Measurements from ENCODE around the gene HIPK4.
"Not testable (repeated sequence)": the region's sequence is repeated elsewhere in the genome, so short reads cannot be mapped to it uniquely, and the experiment has no call there.

Gene HIPK4

GRCh38 chr19:40390084-40390742 is at the start of gene HIPK4:
Gene HIPK4 (minus strand): TSS chr19:40390181. CDS start chr19:40389902, 279 bp downstream.
- DNase-seq (ENCODE audit: low read depth), result no peak

- no peak for DNase-seq (ENCODE audit: low read depth)
Measured at GRCh38 chr19:40438284-40438683, 48.3 kb upstream of the HIPK4 start.

DNA sequence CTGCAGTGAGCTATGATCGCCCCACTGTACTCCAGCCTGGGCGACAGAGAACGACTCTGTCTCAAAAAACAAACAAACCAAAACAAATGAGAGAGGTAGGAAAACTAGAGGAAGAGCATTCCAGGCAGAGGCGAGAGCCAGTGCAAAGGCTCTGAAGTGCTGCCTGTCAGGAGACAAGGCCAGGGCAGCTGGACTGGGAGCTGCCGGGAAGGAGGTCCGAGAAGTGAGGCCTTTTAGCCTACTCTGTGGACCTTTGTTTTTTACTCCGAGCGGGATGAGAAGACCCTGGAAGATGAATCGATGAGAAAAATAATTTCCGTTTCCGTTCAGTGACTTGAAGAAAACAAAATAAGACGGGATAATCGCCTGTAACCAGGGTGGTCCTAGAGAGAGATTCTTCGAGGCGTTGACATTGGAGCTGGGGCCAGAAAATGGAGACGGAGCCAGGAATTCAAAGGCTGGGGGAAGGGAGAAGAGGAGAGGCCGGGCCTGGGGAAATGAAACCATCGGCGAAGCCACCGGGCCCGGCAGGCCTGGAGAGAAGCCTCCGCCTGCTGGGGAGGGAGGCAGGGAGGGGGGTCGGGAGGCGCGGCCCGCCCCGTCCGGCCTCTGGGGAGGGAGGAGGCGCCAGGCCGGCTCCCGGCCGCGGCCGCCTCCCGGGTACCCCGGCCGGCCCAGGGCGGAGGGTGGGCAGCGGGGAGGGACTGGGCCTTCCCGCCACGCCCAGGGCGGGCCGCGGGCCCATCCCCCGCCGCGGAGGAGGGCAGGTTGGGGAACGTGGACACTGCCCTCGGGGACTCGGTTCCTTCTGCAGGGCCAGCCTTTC is 43.6 kb upstream of the HIPK4 start:
- peak; percentile 26 for DNase-seq (ENCODE audit: low read depth)

DNA sequence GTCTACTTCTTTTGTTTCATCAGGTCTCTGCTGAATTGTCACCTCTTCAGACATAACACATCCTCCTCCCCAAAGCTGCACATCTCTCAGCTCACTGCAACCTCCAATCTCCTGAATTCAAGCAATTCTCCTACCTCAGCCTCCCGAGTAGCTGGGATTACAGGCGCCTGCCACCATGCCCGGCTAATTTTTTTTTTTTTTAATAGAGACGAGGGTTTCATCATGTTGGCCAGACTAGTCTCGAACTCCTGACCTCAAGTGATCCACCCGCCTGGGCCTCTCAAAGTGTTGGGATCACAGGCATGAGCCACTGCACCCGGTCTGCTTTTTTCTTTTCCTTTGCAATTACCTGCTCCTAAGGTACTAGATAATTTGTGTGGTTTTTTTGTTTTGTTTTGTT is 42.8 kb upstream of the HIPK4 start:
- not testable (repeated sequence) for DNase-seq (ENCODE audit: low read depth)

- DNase-seq (ENCODE audit: low read depth), result no peak
Measured at GRCh38 chr19:40431698-40432097, 41.7 kb upstream of the HIPK4 start.

GRCh38 chr19:40430242-40430641 is 40.3 kb upstream of the HIPK4 start:
- DNase-seq (ENCODE audit: low read depth), result not testable (repeated sequence)

DNA sequence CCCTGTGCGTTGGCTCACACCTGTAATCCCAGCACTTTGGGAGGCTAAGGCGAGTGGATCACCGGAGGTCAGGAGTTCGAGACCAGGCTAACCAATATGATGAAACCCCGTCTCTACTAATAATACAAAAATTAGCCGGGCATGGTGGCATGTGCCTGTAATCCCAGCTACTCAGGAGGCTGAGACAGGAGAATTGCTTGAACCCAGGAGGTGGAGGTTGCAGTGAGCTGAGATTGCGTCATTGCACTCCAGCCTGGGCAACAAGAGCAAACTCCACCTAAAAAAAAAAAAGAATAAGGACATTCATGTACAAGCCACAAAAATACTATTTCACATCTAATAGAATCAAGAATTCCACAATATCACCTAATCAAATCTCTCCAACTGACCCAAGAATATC is 38.2 kb upstream of the HIPK4 start:
- DNase-seq (ENCODE audit: low read depth), result not testable (repeated sequence)

DNA sequence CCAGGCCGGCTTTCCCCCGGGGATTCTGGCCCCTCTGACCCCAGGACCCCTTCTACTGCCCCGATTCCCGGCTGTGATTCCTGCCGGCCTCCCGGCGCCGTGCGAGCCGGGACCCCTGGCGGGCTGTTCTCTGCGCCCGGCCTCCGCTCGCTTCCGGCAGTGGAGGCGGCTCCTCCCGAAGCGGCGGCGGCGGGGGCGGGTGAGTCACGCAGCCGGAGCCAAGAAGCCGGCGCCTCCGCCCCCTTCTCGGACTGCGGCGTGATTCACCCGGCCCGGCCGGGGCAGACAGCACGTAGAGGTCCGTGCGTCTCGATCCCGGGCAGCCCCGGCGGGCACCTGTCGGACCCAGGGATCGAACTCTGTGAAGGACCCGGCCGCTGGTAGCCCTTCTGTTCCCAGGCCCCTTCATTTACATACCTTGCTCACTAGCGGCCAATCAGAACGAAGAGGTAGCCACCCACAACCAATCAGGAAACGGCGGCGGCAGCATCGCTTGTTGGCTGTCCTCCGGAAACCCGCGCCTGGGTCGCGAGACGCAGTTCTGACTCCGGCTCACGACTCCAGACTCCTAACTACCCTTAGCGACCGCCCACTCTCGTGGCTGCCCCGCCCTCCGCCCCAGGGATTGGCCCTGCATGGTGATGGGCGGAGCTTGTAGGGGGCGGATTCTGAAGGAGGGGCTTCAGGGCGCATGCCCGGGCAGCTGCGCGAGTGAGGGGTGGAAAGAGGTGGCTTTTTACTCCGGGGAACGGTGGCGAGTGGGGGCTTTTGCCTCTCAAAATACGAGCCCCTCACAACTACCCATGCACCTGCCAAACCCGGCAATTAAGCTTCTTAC is 35.7 kb upstream of the HIPK4 start, which contains the start of gene SERTAD1:
TSS of gene SERTAD1 (minus strand) at position 543 of the 838 bp plus-strand sequence. CDS start 2,446 bp downstream, outside the sequence.
- DNase-seq (ENCODE audit: low read depth), result peak; percentile 100

GRCh38 chr19:40424637-40425449 is 34.9 kb upstream of the HIPK4 start:
- DNase-seq (ENCODE audit: low read depth), result no peak

DNA sequence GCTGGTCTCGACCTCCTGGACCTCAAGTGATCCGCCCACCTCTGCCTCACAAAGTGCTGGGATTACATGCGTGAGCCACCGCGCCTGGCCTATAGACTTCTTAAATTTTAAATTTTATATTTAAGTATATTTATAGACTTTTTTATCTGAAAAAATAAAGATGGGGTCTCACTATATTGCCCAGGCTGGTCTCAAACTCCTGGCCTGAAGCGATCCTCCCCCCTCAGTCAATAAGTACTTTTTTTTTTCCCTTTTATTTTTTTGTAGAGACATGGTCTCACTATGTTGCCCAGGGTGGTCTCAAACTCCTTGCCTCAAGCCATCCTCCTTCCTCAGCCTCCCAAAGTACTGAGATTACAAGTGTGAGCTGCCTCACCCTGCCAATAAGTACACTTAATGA is 34.0 kb upstream of the HIPK4 start:
- DNase-seq (ENCODE audit: low read depth), result no peak

- no peak for DNase-seq (ENCODE audit: low read depth)
Measured at GRCh38 chr19:40422748-40423566, 33.0 kb upstream of the HIPK4 start.

- no peak for DNase-seq (ENCODE audit: low read depth)
Measured at GRCh38 chr19:40421993-40422747, 32.2 kb upstream of the HIPK4 start.

GRCh38 chr19:40420766-40421765 is 31.1 kb upstream of the HIPK4 start:
- DNase-seq (ENCODE audit: low read depth), result peak; percentile 48

GRCh38 chr19:40420451-40420765 is 30.4 kb upstream of the HIPK4 start:
- no peak for DNase-seq (ENCODE audit: low read depth)

DNA sequence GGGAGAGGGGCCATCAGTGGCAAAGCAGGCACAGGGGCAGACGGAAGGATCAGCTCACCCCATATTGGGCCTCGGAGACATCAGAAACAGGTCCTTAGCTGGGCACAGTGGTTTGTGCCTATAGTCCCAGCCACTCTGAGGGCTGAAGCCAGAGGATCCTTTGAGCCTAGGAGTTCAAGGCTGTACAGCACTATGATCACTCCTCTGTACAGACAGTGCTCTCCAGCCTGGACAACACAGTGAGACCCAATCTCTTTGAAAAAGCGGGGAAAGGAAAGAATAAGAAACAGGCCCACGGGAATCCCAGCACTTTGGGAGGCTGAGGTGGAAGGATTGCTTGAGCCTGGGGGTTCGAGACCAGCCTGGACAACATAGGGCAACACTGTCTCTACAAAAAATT is 29.8 kb upstream of the HIPK4 start:
- DNase-seq (ENCODE audit: low read depth), result no peak

DNA sequence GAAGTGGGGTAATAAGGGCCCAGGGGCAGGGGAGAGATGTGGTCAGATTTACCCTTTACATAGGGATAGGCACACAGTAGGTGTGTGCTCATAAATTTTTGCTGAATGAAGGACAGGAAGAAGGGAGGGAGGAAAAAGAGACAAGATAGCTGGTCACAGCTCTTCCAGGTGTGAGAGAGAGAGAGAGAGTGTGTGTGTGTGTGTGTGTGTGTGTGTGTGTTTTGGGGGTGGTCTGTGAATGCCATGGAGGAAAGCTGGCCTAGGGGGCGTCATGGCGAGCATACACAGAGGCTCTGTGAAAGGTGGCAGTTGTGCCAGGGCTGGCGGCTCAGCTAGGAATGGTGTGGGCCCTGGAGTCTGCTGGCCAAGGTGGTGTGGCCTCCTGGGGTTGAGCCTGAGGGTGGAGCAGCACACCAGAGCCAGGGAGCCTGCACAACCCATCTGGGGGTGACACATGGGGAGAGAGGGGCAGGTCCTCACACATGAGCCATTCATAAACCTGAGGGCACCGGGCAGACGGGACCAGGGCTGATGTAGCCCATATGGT is 29.2 kb upstream of the HIPK4 start:
- DNase-seq (ENCODE audit: low read depth), result no peak

- DNase-seq (ENCODE audit: low read depth), result no peak
Measured at GRCh38 chr19:40418040-40418439, 28.1 kb upstream of the HIPK4 start.

- DNase-seq (ENCODE audit: low read depth), result no peak
Measured at GRCh38 chr19:40417643-40417981, 27.6 kb upstream of the HIPK4 start.
